Body of pancreas (tissue), 4 donors: Measurements from ENCODE around the gene KRTAP10-11.

ENCODE experiments used
- POLR2A ChIP-seq, 3 donors: fragments of 450-650 bp; IDR thresholded peaks; one replicate each; pipeline ENCODE4 v1.6.1; 2016; ENCODE audit warnings: antibody characterized with exemption in 3 of 3, mild to moderate bottlenecking in 2 of 3
- TF ChIP-seq, protein P1 (sequence below), 7 experiments: fragments of 450-650 bp in 4 of 7; fragments of 200-600 bp in 3 of 7; sonication (generic) in 3 of 7; IDR thresholded peaks; one replicate each; pipeline ENCODE4 v1.5.1; 2016 to 2019; ENCODE audit warnings: antibody characterized with exemption in 7 of 7

DNA sequence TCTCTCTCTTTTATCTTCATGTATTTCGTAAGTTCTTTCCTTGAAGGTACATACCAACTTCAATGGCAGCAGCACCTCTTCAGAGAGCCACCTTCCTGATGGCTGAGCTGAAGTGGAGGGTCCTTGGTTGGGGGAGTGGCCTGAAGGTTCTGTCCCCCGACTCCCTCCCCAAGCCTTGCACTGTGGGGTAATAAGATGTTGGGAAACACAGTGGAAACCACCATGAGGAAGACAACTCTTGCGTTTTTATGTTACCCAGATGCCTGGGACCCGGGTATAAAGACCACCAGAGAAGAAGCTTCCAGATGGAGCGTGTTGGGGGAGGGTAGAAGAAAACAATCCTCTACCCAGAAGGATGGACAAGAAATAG lies 12.3 kb downstream of the KRTAP10-11 start:
- TF ChIP-seq, protein P1, sequence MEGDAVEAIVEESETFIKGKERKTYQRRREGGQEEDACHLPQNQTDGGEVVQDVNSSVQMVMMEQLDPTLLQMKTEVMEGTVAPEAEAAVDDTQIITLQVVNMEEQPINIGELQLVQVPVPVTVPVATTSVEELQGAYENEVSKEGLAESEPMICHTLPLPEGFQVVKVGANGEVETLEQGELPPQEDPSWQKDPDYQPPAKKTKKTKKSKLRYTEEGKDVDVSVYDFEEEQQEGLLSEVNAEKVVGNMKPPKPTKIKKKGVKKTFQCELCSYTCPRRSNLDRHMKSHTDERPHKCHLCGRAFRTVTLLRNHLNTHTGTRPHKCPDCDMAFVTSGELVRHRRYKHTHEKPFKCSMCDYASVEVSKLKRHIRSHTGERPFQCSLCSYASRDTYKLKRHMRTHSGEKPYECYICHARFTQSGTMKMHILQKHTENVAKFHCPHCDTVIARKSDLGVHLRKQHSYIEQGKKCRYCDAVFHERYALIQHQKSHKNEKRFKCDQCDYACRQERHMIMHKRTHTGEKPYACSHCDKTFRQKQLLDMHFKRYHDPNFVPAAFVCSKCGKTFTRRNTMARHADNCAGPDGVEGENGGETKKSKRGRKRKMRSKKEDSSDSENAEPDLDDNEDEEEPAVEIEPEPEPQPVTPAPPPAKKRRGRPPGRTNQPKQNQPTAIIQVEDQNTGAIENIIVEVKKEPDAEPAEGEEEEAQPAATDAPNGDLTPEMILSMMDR (IDR thresholded peaks at IDR 0.05) = no peak
- no peak for TF ChIP-seq POLR2A (IDR thresholded peaks at IDR 0.05)
